GM12872 (cell line): ENCODE results near the gene GIMAP5.

Experiments used
- TF ChIP-seq, protein P1 (sequence below): IDR thresholded peaks from 3 replicates; pipeline ENCODE4 v1.5.1; 2011; ENCODE audit warnings: low read depth, mild to moderate bottlenecking, low read length, moderate library complexity; ENCODE audit not compliant: insufficient read depth

GIMAP5 gene

GRCh38 chr7:150744041-150744656 is 6.9 kb downstream of the GIMAP5 start:
- TF ChIP-seq, protein P1, sequence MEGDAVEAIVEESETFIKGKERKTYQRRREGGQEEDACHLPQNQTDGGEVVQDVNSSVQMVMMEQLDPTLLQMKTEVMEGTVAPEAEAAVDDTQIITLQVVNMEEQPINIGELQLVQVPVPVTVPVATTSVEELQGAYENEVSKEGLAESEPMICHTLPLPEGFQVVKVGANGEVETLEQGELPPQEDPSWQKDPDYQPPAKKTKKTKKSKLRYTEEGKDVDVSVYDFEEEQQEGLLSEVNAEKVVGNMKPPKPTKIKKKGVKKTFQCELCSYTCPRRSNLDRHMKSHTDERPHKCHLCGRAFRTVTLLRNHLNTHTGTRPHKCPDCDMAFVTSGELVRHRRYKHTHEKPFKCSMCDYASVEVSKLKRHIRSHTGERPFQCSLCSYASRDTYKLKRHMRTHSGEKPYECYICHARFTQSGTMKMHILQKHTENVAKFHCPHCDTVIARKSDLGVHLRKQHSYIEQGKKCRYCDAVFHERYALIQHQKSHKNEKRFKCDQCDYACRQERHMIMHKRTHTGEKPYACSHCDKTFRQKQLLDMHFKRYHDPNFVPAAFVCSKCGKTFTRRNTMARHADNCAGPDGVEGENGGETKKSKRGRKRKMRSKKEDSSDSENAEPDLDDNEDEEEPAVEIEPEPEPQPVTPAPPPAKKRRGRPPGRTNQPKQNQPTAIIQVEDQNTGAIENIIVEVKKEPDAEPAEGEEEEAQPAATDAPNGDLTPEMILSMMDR, result no peak

GRCh38 chr7:150745086-150745485 is 7.9 kb downstream of the GIMAP5 start:
- TF ChIP-seq, protein P1, result no peak

- TF ChIP-seq, protein P1, result no peak
Measured at GRCh38 chr7:150745876-150746275, 8.7 kb downstream of the GIMAP5 start.

DNA sequence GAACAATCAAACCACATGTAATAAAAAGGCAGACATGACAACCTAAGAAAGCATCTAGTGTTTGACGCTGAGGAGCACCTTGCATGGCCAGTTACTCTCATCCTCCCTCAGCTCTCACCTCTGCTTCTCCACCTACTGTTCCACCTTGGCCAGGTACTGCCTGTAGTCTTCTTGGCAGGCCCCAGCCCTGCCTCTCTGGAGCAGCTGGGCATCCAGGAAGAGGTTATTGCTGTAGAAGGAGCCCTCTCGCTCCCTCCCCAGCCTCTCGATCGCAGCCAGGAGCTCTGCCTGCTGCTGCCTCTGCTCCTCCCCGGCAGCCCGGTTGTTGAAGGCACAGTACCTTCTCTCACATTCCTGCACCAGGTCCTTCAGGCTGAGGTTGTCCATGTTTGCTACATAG is 9.7 kb downstream of the GIMAP5 start:
- TF ChIP-seq, protein P1, result no peak

- TF ChIP-seq, protein P1, result no peak
Measured at GRCh38 chr7:150748376-150748775, 11.2 kb downstream of the GIMAP5 start.

GRCh38 chr7:150751702-150752101 is 14.5 kb downstream of the GIMAP5 start:
- TF ChIP-seq, protein P1, result no peak

- TF ChIP-seq, protein P1, result no peak
Measured at GRCh38 chr7:150753239-150753638, 16.0 kb downstream of the GIMAP5 start.
